Kidney glomerular epithelial cell (primary cell): ENCODE measurements around the gene OCEL1.

Source experiments
- DNase-seq: peaks from one replicate; lab custom pipeline; 2025; lab: John Stamatoyannopoulos, UW

Gene OCEL1

DNA sequence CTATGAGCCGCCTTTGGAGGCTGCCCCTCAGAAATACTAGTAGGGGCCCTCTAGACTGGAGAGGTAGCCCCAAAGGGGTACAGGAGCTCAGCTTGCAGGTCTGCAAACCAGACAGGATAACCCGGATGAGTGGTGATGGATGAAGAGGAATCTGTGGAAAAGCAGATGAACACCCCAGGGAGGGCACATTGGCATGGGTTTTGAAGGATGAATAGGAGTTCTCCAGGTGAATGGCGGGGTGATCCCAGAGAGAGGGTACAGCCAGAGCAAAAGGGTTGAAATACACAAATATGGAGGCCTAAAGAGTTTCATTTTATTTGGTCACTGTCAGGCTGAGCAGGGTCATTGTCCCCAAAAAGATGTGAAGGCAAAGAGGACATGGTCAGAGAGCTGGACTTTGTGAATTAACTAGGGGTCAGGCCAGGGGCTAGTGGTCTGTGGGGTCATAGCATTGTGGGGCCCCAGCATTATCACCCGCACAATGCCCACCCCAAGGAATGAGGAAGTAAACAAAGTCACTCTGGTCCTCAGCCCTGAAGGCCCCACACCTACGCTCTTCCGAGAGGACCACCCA lies 14.9 kb downstream of the OCEL1 start:
- no peak for DNase-seq

DNA sequence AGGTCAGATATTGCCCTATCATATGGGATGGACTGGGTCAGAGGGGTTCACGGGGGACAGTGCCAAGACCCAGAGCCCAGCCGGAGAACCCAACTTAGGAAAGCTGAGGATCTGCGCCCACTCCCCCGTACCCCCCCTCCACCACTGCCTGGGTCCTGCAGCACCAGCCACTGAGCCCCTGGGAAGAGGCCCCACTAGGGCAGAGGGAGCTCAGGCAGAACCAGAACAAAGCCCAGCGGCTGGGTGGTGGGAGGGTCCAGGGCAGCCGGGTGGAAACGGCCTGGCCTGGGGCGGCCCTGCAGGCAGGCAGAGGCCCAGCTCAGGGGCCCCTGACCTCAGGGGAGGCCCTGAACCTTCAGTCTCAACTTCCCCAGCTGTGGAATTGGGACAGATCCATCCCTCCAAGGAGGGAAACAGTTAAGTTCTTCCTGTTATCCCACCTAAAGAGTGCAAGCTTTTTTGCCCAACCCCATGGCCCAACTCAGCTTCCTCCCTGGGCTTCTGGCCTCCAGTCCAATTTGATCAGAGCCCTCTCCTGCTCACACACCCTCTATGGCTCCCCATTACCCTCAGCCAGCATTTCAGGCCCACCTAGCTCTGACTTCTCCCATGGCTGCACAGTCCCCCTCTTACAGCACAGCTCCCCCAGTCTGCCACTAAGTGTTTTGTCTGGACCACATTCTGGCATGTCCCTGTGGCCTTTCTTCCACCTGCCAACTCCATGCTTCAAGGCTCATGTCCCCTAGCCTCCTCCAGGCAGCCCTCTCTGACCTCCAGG lies 16.6 kb downstream of the OCEL1 start:
- DNase-seq, result no peak

DNA sequence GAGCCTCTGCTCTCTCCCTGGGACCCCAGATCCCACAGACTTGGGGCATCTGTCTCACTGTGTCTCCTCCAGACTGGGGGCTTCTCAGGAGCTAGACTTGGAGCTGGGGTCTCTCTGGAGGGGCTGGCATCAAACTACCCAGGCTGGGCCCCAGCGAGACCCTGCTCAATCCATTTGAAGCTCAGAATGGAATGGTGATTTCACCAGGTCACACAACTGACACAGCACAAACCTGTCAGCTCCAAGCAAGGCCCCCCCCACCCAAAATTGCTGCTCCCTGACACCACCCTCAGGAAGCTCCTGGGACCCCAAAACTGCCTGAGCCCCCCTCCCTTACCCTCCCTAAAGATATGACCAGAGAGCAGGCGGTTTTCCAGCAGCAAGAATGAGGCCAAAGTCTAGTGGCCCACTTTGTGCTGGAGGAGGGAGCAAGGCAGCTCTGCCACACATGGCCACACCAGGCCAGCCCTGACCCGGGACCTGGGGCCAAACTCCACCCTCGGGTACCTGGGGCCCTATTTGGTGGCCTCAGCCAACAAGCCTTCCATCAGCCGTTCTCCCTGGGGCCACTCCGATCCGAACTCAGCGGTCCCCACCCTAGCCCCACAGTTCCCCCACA lies 17.3 kb downstream of the OCEL1 start:
- no peak for DNase-seq

DNA sequence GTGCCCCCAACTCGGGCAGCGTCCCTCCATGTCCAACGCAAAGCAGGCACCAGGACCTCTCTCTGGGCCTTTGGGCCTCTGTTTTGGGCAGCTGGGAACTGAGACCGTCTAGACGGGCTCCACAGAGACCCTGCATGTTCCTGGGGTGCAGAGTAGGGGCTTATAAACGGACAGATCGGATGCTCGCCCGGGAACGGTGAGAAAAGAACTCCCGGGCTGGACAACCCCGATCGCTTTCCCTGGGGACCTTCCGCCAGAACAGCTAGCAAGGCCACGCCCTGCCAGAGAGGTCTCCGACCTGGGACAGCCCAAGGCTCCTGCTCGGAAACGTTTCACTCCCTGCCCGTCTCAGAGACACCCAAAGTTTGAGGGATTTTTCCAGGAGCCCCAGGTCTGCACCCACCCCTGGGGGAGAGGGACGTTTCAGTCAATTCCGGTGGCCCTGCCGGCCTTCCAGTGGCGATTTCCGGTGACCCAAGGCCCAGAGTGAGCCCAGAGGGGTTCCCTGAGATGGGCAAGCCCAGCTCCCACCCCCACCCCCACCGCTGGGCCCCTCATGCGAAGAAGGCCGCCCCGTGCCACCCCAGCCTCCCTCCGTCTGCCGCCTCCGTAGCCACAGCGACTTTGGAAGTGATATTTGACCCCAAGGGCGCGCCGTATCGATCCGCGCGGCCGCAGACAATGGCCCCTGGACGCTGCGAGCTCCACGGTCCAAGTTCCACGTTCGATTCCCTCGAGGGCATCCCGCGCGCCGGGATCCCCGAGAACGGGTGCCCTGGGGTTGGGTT lies 18.0 kb downstream of the OCEL1 start:
- DNase-seq, result peak; percentile 9

- no peak for DNase-seq
These were observed 18.9 kb downstream of the OCEL1 start for GRCh38 chr19:17244618-17245534.

DNA sequence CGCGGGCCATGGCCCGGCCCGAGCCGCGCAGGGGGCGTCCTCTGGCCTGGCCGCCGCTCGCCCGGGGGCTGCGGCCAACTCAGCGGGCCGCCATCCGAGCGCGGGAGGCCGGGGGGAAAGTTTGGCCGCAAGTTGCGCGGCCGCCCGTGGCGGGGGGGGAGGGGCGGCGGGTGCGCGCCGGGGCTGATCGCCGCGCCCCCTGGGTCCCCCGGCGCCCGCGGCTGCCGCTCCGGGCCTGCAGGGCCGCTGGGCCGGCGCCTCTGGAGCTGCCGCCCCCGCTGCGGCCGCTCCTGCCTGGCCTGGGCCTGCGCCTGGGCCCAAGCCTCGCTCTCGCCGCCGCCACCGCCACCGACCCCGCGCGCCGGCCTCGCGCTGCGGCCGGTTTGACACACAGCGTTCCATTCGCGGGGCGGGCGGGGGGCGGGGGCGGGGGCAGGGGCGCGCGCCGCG lies 19.5 kb downstream of the OCEL1 start, which contains the start of gene NR2F6:
Gene NR2F6 (minus strand): TSS at position 385 of the 450 bp plus-strand sequence. CDS start 699 bp downstream, outside the sequence.
- DNase-seq, result no peak

- no peak for DNase-seq
These were observed 20.8 kb downstream of the OCEL1 start for GRCh38 chr19:17246681-17247425.

DNA sequence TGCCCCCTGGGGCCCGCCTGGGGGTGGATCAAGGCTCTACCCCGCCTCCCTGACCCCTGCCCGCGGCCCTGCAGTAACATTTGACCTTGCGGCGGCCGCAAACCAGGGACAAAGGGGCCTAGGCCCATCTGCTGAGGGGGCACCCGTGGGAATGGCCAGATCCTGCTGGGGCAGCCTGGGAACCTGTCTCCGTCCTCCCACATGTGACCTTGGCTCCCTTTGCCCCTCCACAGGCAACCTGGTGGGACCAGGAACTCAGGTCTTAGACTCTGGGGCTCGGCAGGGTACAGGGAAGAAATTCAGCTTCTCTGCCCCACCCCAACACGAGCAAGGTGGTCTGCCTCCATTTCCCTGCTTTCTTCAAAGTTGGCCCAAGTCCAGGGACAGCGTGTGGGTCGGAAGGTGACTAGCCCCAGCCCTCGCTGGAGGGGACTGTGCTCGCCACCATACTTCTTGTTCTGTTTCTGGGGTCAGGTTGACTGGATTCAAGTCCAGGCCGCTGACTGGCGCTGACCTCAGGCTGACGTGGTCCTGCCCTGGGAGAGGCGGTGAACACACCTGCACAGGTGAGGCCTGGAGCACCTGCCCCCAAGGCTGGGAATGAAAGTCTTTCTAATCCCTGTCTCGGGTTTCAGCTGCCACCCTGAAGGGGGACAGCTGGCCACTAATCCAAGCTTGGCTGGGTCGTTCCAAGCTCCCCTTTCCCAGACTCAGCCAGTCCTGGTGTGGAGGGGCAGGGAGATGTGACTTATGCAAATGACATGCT lies 22.2 kb downstream of the OCEL1 start:
- DNase-seq, result no peak

- DNase-seq, result no peak
These were observed 24.0 kb downstream of the OCEL1 start for GRCh38 chr19:17249887-17250548.

DNA sequence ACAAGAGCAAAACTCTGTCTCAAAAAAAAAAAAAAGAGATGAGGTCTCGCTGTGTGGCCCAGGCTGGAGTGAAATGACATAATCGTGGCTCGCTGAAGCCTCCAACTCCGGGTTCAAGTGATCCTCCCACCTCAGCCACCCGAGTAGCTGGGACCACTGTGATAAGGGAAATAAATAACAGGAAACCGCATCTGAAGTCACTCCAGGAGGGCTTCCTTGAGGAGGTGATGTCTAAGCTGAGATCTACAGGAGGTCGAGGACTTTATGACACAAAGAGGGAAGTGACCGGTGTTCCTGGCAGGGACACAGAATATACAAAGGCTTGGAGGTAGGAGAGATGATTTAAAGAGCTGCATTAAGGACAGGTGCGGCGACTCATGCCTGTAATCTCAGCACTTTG lies 28.6 kb downstream of the OCEL1 start:
- DNase-seq, result no peak

DNA sequence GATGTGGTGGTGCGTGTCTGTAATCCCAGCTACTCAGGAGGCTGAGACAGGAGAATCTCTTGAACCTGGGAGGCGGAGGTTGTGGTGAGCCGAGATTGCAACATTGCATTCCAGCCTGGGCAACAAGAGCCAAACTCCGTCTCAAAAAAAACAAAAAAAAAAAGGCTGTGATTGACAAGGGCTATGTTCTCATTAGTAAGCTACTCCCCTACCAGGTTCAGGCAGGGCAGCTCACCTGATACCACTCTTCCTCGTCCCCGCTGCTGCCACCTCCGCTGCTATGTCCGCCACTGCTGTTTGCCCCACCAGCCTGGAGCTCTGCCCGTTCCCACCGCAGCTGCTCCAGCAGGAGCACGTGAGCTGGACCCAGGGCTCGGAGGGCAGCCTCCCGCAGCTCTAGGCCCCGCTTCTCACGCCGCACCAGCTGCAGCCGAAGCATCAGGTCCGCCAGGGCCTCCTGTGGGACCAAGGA lies 29.2 kb downstream of the OCEL1 start:
- DNase-seq, result no peak

GRCh38 chr19:17256130-17256529 lies 30.1 kb downstream of the OCEL1 start:
- no peak for DNase-seq

- no peak for DNase-seq
These were observed 33.2 kb downstream of the OCEL1 start for GRCh38 chr19:17259118-17259780.

DNA sequence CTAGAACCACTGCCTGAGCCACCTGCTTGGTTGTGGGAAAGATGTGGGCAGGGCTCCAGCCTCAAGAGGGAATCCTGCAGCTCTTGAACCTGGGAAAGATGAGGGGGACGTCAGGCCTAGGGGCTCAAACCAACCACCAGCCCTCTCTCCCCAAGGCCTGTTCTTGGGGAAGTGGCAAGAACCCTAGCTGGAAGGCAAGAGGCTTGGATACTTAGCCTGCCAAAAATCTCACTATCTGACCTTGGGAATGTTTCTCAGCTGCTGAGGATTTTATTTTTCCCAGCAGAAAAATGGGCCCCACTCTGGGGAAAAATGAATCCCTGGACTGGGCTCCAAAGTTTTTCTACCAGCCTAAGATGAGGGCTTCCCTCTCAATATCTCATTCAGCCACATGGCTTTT lies 33.9 kb downstream of the OCEL1 start:
- no peak for DNase-seq

DNA sequence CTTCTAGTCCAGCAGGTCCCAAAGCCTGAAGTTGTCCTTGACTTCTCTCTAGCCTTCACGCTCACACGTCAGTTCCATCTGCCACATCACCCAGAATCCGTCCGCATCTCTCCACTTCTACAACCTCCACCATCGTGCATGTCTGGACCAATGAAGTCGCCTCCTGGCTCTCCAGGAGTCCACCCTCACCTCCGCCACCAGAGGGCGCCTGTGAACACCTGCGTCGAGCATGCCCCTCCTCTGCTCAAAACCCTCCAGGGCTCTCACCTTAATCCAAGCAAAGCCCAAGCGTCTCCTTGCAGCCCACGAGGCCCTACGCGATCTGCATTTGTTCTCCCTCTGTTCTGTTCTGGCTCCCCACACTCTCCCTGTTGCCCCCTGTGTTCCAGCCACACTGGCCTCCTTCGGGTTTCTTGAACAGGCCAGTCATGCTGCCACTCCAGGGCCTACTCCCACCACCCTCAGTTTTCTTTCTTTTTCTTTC lies 34.9 kb downstream of the OCEL1 start:
- DNase-seq, result peak; percentile 11

DNA sequence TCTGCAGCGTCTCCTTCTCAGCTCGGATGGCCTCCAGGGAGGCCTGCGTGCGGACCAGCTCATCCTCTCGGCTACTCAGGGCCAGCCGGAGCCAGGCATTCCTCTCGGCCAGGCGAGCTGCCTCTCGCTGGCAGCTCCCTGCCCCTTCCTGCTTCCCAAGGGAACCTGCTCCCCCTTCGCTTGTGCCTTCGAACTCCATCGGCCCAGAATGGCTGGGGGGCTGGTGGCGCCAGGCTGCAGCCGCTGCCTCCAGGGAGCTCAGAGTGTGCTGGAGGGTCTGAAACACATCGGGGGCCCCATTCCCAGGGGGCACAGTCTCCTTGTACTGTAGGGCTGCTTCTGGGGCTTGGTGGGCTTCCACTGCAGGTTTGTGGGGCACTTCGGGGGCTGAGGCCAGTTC lies 36.5 kb downstream of the OCEL1 start:
- DNase-seq, result no peak

DNA sequence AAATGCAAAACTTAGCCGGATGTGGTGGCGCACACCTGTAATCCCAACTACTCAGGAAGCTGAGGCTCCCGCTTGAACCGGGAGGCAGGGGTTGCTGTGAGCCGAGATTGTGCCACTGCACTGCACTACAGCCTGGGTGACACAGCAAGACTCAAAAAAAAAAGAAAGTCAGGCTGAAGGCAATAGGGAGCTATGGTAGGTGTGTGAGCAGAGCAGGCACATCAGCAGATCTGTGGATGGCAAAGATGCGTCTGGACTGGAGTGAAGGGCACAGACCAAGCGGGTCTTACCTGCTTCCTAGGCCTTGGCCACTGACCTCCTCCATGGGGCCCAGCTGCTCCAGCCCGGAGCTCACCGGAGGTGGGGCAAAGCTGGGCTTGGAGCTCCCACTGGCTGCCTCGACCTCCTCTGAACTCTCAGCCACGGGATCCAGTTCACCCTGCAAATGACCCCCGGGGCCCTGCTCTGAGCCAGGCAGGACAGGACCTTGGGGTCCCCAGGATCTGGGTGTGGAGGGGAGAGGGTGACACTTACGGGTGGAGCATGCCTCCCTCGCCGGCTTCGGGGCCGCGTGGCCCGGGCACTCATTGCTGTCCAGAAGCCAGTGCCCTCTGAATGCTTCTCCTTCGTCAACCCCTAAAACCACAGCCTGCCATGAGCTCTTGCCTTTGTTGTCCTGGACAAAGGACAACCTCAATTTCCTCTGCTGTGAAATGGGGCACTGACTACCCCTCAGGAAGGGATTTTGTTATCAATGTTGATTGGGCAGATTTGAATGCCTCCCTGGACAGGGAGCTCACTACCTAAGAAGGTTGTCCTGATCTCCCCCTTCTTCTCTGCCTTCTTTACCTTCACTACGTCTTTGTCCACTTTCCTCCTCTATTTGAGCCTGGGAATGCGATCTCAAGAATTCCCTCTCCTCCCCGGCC lies 38.0 kb downstream of the OCEL1 start:
- no peak for DNase-seq
